ENCODE results near the gene AGBL4.

Gene AGBL4

DNA sequence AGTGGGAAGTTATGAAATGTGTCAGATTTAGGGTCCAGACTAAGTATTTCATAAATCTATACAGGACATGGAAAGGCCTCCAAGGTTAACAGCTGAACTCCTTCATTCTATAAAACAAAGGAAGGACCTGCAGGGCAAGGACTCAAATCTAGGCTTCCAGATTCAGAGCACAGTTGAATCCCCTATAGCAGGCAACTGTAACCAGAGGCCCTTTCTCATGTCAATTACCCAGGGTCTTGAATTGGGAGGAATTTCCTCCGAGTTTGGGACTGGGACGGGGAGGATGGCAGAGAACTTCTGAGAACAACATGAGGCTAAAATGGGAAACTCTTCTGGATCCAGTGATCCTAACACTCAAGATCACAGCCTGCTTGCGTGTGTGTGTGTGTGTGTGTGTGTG, 1134.1 kb downstream of the AGBL4 start:
- H3K4me3 ChIP-seq (ENCODE audit: low read length) = no peak overlapping the region
- DNase-seq (ENCODE audit: low read depth) = no peak
- TF ChIP-seq, protein P1, sequence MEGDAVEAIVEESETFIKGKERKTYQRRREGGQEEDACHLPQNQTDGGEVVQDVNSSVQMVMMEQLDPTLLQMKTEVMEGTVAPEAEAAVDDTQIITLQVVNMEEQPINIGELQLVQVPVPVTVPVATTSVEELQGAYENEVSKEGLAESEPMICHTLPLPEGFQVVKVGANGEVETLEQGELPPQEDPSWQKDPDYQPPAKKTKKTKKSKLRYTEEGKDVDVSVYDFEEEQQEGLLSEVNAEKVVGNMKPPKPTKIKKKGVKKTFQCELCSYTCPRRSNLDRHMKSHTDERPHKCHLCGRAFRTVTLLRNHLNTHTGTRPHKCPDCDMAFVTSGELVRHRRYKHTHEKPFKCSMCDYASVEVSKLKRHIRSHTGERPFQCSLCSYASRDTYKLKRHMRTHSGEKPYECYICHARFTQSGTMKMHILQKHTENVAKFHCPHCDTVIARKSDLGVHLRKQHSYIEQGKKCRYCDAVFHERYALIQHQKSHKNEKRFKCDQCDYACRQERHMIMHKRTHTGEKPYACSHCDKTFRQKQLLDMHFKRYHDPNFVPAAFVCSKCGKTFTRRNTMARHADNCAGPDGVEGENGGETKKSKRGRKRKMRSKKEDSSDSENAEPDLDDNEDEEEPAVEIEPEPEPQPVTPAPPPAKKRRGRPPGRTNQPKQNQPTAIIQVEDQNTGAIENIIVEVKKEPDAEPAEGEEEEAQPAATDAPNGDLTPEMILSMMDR (IDR thresholded peaks at IDR 0.05; ENCODE audit: insufficient read depth, low read depth, low read length, missing control alignments) = no peak

DNA sequence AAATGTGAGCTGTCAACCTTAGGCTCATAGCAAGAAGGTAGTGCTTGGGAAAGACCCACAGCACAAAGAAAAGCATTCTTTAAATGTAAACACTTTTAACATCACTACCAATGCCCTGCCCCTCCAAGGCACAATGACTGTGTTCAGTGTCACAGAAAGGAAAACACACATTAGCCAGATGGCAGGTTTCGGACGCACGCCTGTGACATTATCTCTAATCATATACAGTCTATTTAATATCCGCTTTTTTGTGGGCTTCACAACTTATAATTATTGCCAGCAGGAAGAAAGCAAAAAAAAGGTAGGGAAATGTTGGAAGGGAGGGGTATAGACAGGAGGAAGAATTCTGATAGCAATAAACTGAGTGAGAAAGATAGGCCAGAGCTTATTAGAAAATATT, 1134.7 kb downstream of the AGBL4 start:
- TF ChIP-seq, protein P1 (IDR thresholded peaks at IDR 0.05; ENCODE audit: insufficient read depth, low read depth, low read length, missing control alignments) = no peak
- no peak overlapping the region for H3K4me3 ChIP-seq (ENCODE audit: low read length)
- DNase-seq (ENCODE audit: low read depth) = no peak

DNA sequence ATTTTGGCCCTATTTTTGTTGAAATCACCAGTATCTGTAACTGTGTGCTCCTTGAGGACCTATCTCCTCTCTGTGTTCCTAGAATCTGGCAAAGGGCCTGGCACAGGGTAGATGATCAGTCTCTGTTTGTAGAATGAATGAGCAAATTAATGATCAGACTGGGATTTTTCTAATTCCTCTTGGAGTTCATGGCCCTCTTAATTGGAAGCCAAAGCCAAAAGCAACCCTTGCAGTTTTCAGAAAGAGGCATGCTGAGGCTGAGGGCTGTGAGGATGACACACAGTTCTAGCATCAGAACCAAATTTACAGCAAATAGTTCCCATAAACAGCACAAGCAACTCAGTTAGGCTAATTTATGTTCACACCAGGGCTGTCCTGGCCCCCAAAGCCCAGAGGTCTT, 1136.0 kb downstream of the AGBL4 start:
- H3K4me3 ChIP-seq (ENCODE audit: low read length) = no peak overlapping the region
- TF ChIP-seq, protein P1 (IDR thresholded peaks at IDR 0.05; ENCODE audit: insufficient read depth, low read depth, low read length, missing control alignments) = no peak
- DNase-seq (ENCODE audit: low read depth) = no peak

DNA sequence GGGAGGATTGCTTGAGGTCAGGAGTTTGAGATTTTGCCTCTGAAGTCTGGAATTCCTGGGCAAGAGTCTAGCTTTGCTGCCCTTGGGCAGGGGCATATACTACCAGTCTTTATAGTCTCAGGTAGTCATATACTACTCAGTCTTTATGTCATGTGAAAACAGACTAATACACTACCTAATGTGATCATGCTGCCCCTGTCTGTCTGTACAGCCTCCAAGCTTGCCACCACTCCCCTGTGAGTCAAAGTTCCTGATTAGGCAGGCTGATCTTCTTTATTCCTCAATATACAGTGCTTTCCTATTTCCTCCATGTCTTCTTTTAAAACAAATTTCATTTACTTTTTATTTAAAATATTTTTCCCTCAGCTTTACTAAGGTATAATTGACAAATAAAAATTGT, 1141.7 kb downstream of the AGBL4 start:
- H3K4me3 ChIP-seq (ENCODE audit: low read length) = no peak overlapping the region
- TF ChIP-seq, protein P1 (IDR thresholded peaks at IDR 0.05; ENCODE audit: insufficient read depth, low read depth, low read length, missing control alignments) = no peak
- DNase-seq (ENCODE audit: low read depth) = peak; percentile 75

DNA sequence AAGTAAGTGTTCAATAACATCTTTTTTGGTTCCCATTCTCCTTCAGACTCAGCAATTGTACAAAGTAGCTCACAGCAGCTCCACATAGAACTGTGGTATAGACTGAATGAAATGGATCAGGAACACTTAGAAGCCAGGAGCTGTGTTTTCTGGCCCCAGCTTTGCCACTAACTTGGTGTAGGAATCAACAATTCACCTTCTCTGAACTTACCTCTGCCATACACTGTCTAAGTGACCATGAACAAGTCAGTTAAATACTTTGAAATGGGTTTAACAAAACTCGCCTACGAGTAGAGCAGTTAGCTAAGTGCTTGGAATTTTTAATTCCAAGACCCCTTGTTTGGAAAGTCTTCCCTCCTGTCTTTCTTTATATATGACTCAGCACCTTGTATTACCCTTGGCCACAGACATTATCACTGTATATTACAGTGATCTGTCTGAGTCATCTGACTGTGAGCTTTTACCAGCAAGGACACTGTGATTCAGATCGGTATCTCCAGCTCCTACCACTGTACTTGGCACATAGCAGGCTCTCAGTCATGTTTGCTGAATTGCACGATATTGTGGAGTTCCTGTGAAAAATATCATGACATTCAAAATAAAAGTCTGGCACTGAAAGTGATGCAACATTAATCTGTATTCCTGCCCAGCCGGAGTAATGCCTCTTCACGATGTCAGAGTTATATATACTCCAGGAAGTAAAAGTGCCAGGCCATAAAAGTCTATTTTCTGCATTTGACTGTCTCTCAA, 1145.4 kb downstream of the AGBL4 start:
- no peak overlapping the region for H3K4me3 ChIP-seq (ENCODE audit: low read length)
- DNase-seq (ENCODE audit: low read depth) = peak; percentile 95
- TF ChIP-seq, protein P1 (IDR thresholded peaks at IDR 0.05; ENCODE audit: insufficient read depth, low read depth, low read length, missing control alignments) = no peak

DNA sequence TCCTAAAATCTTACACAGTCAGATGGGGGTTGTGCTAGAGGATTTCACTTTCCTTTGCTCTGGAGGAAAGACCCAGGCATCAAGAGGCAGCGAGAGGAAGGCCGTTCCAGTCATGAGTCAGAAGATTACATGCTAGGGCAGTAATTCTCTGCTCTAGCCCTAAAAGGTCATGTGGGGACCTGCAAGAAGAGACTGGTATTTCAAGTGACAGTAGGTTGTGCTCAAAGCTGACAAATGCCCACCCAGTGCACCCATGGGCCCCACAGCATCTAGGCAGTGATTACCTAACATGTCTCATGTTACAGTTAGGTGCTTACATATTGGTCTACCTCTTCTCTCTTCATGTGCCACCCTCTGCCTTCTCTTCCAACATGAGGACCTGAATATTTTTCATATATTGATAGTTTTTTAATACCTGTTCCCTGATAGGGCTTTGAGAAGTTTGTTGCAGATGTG, 1147.4 kb downstream of the AGBL4 start:
- peak; percentile 82 for DNase-seq (ENCODE audit: low read depth)

More for the DNA sequence above, 1147.4 kb downstream of the AGBL4 start:
- H3K4me3 ChIP-seq (ENCODE audit: low read length) = no peak overlapping the region
- TF ChIP-seq, protein P1 (IDR thresholded peaks at IDR 0.05; ENCODE audit: insufficient read depth, low read depth, low read length, missing control alignments) = peak; percentile 5
